Right renal pelvis (tissue), 4 donors: ENCODE data around the gene SRRM3. TPM values are rescaled to one million over a fixed set of nuclear protein-coding genes. Genes with fewer than 3 reads are reported as not detected.
"Not testable (repeated sequence)": the region's sequence is repeated elsewhere in the genome, so short reads cannot be mapped to it uniquely, and the experiment has no call there.

ENCODE experiments used
- DNase-seq, 4 donors: peaks; one replicate each; pipeline ENCODE4 v3.0.0-alpha.2; 2013; ENCODE audit warnings: low read depth in 4 of 4, low spot score in 3 of 4, missing footprints in 1 of 4
- polyA plus RNA-seq, 4 donors: library from polyadenylated mRNA; unstranded; fragments of 120-200 nt; gene quantifications; one replicate each; pipeline ENCODE4 v1.2.1, GENCODE V29; 2013; ENCODE audit not compliant: insufficient read length in 4 of 4

SRRM3 gene
- polyA plus RNA-seq, 4 donors, result 0.83 to 2.6 (median 1.9) TPM

GRCh38 chr7:76260171-76260703 is 58.5 kb downstream of the SRRM3 start:
- DNase-seq, result no peak

- DNase-seq, result no peak
Measured at GRCh38 chr7:76261329-76261728, 59.6 kb downstream of the SRRM3 start.

- DNase-seq, result no peak
Measured at GRCh38 chr7:76261931-76262330, 60.2 kb downstream of the SRRM3 start.

GRCh38 chr7:76262683-76263402 is 61.1 kb downstream of the SRRM3 start:
- no peak for DNase-seq

GRCh38 chr7:76265299-76265698 is 63.6 kb downstream of the SRRM3 start:
- no peak for DNase-seq

- no peak for DNase-seq
Measured at GRCh38 chr7:76267107-76267893, 65.6 kb downstream of the SRRM3 start.

- DNase-seq, result no peak
Measured at GRCh38 chr7:76267894-76268183, 66.1 kb downstream of the SRRM3 start.

- no peak for DNase-seq
Measured at GRCh38 chr7:76268376-76268775, 66.7 kb downstream of the SRRM3 start.

- no peak for DNase-seq
Measured at GRCh38 chr7:76269895-76270294, 68.2 kb downstream of the SRRM3 start.

- DNase-seq, result not testable (repeated sequence)
Measured at GRCh38 chr7:76271384-76271783, 69.7 kb downstream of the SRRM3 start.

GRCh38 chr7:76272142-76272541 is 70.4 kb downstream of the SRRM3 start:
- no peak for DNase-seq

GRCh38 chr7:76272851-76273497 is 71.3 kb downstream of the SRRM3 start:
- DNase-seq, result no peak

- DNase-seq, result no peak
Measured at GRCh38 chr7:76273503-76273902, 71.8 kb downstream of the SRRM3 start.

GRCh38 chr7:76278540-76278939 is 76.8 kb downstream of the SRRM3 start:
- no peak for DNase-seq

- no peak for DNase-seq
Measured at GRCh38 chr7:76280408-76280807, 78.7 kb downstream of the SRRM3 start.

- no peak for DNase-seq
Measured at GRCh38 chr7:76281006-76281705, 79.5 kb downstream of the SRRM3 start.

- no peak for DNase-seq
Measured at GRCh38 chr7:76281706-76282343, 80.1 kb downstream of the SRRM3 start.

GRCh38 chr7:76282344-76283253 is 80.9 kb downstream of the SRRM3 start:
- DNase-seq, result no peak
